NCI-H2196 treated with DMSO at 0.1 percent for 48 hours (cell line): Measurements from ENCODE around the gene SMAD2.
"Not testable (repeated sequence)": the region's sequence is repeated elsewhere in the genome, so short reads cannot be mapped to it uniquely, and the experiment has no call there.

ENCODE experiments used
- DNase-seq: peaks from one replicate; lab custom pipeline; 2025; ENCODE audit not compliant: unreplicated experiment; lab: John Stamatoyannopoulos, UW

Gene SMAD2

GRCh38 chr18:47847635-47848034 lies 82.8 kb downstream of the SMAD2 start:
- no peak for DNase-seq

GRCh38 chr18:47846431-47846830 lies 84.0 kb downstream of the SMAD2 start:
- no peak for DNase-seq

GRCh38 chr18:47844828-47845498 lies 85.5 kb downstream of the SMAD2 start:
- no peak for DNase-seq

- no peak for DNase-seq
Measured at GRCh38 chr18:47842836-47843235, 87.6 kb downstream of the SMAD2 start.

- DNase-seq: no peak
Measured at GRCh38 chr18:47838396-47838795, 92.1 kb downstream of the SMAD2 start.

GRCh38 chr18:47832348-47832747 lies 98.1 kb downstream of the SMAD2 start:
- no peak for DNase-seq

GRCh38 chr18:47831351-47831750 lies 99.1 kb downstream of the SMAD2 start:
- no peak for DNase-seq

GRCh38 chr18:47830772-47831171 lies 99.7 kb downstream of the SMAD2 start:
- no peak for DNase-seq

GRCh38 chr18:47829831-47830230 lies 100.6 kb downstream of the SMAD2 start:
- no peak for DNase-seq

GRCh38 chr18:47828031-47828430 lies 102.4 kb downstream of the SMAD2 start:
- DNase-seq: not testable (repeated sequence)

- DNase-seq: no peak
Measured at GRCh38 chr18:47826157-47827074, 104.0 kb downstream of the SMAD2 start.

- DNase-seq: no peak
Measured at GRCh38 chr18:47821314-47821713, 109.1 kb downstream of the SMAD2 start.

- DNase-seq: no peak
Measured at GRCh38 chr18:47817795-47818077, 112.7 kb downstream of the SMAD2 start.

GRCh38 chr18:47817017-47817794 lies 113.3 kb downstream of the SMAD2 start:
- no peak for DNase-seq

- DNase-seq: no peak
Measured at GRCh38 chr18:47815486-47816270, 114.8 kb downstream of the SMAD2 start.

- DNase-seq: no peak
Measured at GRCh38 chr18:47809420-47809819, 121.0 kb downstream of the SMAD2 start.

- no peak for DNase-seq
Measured at GRCh38 chr18:47802802-47803201, 127.7 kb downstream of the SMAD2 start.

- no peak for DNase-seq
Measured at GRCh38 chr18:47801817-47802216, 128.6 kb downstream of the SMAD2 start.

- no peak for DNase-seq
Measured at GRCh38 chr18:47800756-47801155, 129.7 kb downstream of the SMAD2 start.

GRCh38 chr18:47800248-47800647 lies 130.2 kb downstream of the SMAD2 start:
- no peak for DNase-seq

GRCh38 chr18:47799376-47799775 lies 131.1 kb downstream of the SMAD2 start:
- DNase-seq: no peak
